Measurements from ENCODE around the gene RNF181.
A peak's percentile ranks its signal among the peaks of the same experiment; 100 is the strongest.
"Not testable (repeated sequence)": the region's sequence is repeated elsewhere in the genome, so short reads cannot be mapped to it uniquely, and the experiment has no call there.

RNF181 gene

GRCh38 chr2:85596486-85597143 lies 1.1 kb downstream of the RNF181 start:
- no peak for DNase-seq (ENCODE audit: low read depth in 2 of 2)

GRCh38 chr2:85597241-85597640 lies 1.7 kb downstream of the RNF181 start:
- DNase-seq (ENCODE audit: low read depth in 2 of 2) = no peak

GRCh38 chr2:85598594-85599340 lies 3.2 kb downstream of the RNF181 start:
- DNase-seq (ENCODE audit: low read depth in 2 of 2) = no peak

GRCh38 chr2:85599468-85600234 lies 4.1 kb downstream of the RNF181 start:
- no peak for DNase-seq (ENCODE audit: low read depth in 2 of 2)

GRCh38 chr2:85600235-85600575 lies 4.7 kb downstream of the RNF181 start:
- DNase-seq (ENCODE audit: low read depth in 2 of 2) = no peak

- no peak for DNase-seq (ENCODE audit: low read depth in 2 of 2)
Observed at GRCh38 chr2:85600951-85601770, 5.6 kb downstream of the RNF181 start.

GRCh38 chr2:85601771-85602475 lies 6.4 kb downstream of the RNF181 start:
- no peak for DNase-seq (ENCODE audit: low read depth in 2 of 2)

- peak; percentile 87 to 88 for DNase-seq (ENCODE audit: low read depth in 2 of 2)
Observed at GRCh38 chr2:85602476-85603234, 7.1 kb downstream of the RNF181 start, which contains the start of gene TMEM150A. Gene TMEM150A (minus strand): TSS chr2:85602698. CDS start chr2:85601948, 750 bp downstream.

GRCh38 chr2:85604133-85604444 lies 8.5 kb downstream of the RNF181 start:
- not testable (repeated sequence) for DNase-seq (ENCODE audit: low read depth in 2 of 2)

DNA sequence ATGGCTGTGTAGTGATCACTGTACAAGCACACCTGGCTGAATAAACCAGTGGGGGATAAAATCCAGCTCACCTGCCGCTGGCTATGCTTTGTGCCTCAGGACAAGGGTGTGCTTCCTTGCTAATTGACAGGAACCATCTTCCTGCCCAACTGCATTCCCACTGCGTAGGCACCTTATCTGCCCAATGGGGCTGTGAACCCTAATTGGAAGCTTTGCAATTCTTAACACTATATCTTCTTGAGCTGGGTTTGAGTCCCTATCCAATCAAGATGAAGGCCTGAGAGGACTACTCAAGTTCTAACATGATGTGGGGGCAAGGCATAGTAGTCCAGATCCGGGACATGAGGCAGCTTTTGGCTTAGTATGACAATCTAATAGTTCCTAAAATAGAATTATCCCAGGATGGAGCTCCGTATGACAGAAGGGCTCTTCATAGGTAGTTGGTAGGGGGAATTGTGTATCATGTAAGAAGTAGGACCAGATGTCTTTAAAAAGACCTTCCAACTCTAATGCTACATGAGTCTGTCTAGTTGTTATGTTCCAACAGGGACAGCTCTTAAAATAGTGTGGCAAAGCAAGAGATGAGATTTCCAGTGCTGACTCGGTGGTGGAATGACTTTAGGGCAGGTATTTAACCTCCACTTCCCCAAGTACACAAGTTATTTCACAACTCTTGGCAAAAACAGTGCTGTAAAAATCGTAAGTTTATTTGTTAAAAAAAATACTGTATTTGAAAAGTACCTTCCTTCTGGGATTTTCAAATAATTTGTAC lies 9.2 kb downstream of the RNF181 start:
- DNase-seq (ENCODE audit: low read depth in 2 of 2) = no peak

DNA sequence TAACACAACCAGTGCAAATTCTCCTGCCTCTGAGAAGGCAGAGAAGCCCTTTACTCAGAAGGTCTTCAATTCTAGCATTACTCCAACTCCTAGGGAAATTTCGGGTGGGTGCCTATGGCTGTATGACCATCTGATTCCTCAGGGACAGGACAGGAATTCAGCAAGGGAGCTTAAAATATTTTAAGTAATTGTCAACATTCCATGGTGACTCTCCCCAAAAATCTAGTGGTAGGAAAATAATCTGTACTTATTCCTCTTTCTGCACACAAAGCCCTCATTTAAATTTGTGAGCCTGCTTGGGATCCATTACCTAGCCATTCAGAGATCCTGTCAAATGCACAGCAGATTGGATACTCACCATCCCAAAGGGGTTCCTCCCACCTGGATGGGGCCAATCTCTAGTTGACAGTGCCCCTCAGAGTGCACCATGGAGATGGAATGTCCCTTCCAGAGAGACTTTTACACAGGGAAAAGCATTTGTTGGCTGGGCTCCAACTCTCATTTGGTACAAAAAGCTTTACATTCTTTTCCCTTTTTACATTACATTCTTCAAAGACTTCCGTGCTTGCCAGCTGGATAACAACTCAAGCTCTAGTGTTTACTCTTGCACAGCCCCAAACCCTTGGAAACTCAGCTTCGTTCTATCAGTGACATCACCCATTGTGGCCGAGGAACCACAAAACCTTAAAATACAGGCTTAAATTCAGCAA lies 10.0 kb downstream of the RNF181 start:
- no peak for DNase-seq (ENCODE audit: low read depth in 2 of 2)

GRCh38 chr2:85606116-85606455 lies 10.5 kb downstream of the RNF181 start:
- no peak for DNase-seq (ENCODE audit: low read depth in 2 of 2)

GRCh38 chr2:85607268-85608215 lies 12.0 kb downstream of the RNF181 start:
- no peak for DNase-seq (ENCODE audit: low read depth in 2 of 2)

DNA sequence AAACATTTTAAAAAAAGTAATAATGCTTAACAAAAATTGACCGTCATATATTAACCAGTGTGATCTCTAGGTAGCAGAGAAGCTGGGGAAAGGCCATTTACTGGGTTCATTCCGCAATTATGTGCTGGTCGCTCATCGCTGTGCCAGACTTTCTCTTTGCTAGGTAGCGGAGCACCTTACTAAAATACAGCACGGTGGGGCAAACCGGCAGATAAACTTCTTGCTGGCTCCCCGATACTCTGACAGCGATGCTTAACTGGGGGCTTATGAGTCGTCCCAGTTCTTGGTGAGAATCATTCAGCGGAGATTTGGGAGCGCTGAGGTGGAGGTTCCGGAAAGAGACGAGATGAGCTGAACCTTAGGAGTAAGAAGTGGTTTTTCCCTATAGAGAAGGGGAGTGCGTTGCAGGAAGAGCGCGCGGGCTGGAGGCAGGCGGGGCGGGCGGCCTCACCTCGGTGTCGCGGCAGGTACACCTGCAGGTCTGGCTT lies 15.7 kb downstream of the RNF181 start:
- no peak for DNase-seq (ENCODE audit: low read depth in 2 of 2)

DNA sequence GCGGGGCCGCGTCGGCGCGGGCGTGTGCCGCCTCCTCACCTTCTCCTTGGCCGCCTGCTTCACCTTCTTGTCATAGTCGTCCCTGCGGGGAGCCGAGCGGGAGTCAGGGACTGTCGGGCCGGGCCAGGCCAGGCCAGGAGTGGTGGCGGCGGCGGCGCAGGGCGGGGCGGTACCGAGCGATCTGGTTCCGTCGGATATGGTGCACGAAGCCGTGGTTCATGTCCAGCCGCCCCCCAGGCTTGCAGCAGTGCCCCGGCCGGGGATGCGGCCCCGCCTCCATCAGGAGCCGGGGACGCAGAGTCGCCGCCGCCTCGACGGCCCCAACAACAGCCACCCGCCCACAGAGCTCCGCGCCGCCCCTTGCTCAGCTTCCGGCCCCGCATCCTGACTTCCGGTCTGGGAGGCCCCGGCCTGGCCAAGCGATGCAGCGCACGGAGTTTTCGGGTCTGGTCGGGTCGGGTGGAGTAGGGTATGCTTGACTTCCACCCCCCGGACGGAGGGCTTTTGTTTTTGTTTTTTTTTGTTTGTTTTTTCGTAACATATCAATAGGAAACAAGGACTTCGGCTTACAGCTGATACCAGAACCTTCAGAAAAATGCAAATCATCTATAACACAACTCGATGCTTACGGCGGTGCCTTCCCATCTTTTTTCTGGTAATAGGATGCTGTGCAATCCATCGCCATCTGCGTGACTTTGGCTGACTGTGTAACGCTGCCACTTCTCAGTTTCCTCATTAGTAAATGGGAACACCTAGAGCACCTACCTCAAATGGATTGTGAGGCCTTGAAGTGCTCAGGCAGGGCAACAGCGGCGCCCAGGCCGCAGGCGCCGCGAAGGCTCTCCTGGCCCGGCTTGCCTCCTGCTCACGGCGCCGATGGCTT lies 16.4 kb downstream of the RNF181 start, which contains the start of gene C2orf68:
Gene C2orf68 (minus strand): TSS at position 362 of the 883 bp plus-strand sequence. CDS start 82 bp downstream, at position 280.
- peak; percentile 88 to 89 for DNase-seq (ENCODE audit: low read depth in 2 of 2)

DNA sequence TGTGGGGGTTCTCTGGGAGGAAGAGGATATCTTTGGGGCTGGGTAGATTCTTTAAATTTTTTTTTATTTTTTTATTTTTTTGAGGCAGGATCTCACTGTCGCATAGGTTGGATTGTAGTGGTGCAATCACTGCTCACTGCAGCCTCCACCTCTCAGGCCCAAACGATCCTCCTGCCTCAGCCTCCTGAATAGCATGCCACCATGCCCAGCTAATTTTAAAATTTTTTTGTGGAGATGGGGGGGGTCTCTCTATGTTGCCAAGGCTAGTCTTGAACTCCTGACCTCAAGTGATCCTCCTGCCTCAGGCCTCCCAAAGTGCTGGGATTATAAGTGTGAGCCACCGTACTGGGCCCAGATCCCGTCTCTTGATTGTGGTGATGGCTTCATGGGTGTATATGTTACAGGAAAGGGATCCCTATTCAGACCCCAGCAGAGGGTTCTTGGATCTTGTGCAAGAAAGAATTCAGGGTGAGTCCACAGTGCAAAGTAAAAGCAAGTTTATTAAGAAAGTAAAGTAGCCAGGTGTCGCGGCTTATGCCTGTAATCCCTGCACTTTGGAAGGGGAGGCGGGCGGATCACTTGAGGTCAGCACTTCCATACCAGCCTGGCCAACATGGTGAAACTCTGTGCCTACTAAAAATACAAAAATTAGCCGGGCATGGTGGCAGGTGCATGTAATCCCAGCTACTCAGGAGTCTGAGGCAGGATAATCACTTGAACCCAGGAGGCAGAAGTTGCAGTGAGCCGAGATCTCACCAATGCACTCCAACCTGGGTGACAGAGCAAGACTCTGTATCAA lies 18.4 kb downstream of the RNF181 start:
- DNase-seq (ENCODE audit: low read depth in 2 of 2) = no peak

All from stimulated activated CD8-positive, alpha-beta memory T cell treated with anti-CD3 and anti-CD28 coated beads, Interleukin-15, amount 100 ng/mL, for 48 hours (primary cell).